GM21526 (cell line): Measurements from ENCODE around the gene GTF3C4.
"Not testable (repeated sequence)": the region's sequence is repeated elsewhere in the genome, so short reads cannot be mapped to it uniquely, and the experiment has no call there.

Experiments
- ATAC-seq: cut with Tn5 transposase; IDR thresholded peaks from one replicate; pipeline ENCODE4 v1.9.1; 2021; ENCODE audit warnings: moderate library complexity; ENCODE audit not compliant: unreplicated experiment, low FRiP score

Gene GTF3C4

DNA sequence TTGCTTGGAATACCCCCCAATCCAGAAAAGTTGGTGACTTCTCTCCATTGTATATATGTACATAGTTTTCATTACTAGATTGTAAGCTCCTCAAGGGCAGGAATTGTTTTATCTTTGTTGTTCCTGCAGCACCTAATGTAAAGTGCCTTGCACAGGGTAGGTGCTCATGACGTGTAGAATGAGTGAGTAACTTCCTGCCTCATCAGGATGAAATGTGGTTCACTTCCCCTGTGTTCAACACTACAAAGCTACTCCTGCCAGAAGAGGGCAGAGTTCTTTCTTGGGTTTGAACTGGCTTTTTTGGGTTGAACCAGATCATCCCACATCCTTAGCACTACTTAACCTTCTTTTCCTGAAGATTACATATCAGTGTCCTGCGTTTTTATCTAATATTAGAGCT, 23.9 kb downstream of the GTF3C4 start:
- ATAC-seq = no peak

GRCh38 chr9:132697230-132697629, 27.0 kb downstream of the GTF3C4 start:
- ATAC-seq = no peak

GRCh38 chr9:132698989-132699388, 28.7 kb downstream of the GTF3C4 start:
- ATAC-seq = no peak

- ATAC-seq = no peak
These were observed 29.7 kb downstream of the GTF3C4 start for GRCh38 chr9:132699956-132700355.

DNA sequence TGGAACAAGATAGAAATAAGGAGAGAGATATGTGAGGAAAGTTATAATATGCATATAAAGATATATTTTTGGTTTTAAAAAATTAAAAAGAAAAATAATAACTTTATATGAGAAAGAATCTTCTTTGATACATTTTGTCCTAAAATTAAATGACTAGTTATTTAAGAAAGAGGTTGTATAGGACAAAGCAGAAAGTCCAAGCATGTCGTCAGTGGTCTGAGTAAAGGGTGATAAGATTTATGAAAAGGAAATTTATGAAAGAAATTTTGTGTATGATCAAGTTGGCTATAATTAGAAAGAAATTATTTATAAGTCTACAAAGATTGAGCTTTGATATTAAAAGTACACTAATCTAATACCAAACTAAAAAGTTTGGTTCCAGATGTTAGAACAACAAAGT, 32.0 kb downstream of the GTF3C4 start:
- ATAC-seq = no peak

DNA sequence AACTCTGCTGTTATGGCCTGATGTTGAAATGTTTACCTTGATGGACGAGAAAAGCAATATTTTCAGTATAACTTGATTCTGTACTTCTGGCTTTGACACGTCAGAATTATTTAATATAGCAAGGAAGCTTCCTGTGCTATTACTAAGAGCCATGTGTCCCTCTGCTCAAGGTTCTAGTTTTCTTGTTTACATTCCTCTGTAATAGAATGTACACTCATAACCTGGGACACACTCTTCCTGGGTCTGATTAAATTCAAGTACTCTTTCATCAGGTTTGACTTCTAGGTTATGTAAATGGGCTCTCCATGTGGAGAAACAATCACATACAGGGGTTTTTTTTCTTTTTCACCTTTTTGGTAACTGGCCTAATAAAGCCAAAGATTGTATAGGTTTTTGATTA, 33.1 kb downstream of the GTF3C4 start:
- ATAC-seq = no peak

GRCh38 chr9:132708239-132708638, 38.0 kb downstream of the GTF3C4 start:
- ATAC-seq = no peak

- no peak for ATAC-seq
These were observed 38.6 kb downstream of the GTF3C4 start for GRCh38 chr9:132708769-132709430.

GRCh38 chr9:132710333-132710732, 40.1 kb downstream of the GTF3C4 start:
- no peak for ATAC-seq

GRCh38 chr9:132711152-132711551, 40.9 kb downstream of the GTF3C4 start:
- not testable (repeated sequence) for ATAC-seq

DNA sequence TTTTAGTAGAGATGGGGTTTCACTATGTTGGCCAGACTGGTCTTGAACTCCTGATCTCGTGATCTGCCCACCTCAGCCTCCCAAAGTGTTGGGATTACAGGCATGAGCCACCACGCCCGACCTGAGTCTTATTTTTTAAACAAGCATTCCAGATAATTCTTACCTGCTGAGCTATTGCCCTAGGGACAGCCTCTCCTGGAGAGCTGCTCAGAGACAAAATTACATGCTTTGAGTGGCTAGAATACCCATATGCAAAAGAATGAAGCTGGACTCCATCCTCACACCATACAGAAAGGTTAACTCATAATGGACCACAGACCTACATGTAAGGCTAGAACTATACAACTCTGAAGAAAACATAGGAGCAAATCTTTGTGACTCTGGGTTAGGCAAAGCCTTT, 41.6 kb downstream of the GTF3C4 start:
- no peak for ATAC-seq

- no peak for ATAC-seq
These were observed 42.5 kb downstream of the GTF3C4 start for GRCh38 chr9:132712753-132713152.

- no peak for ATAC-seq
These were observed 45.7 kb downstream of the GTF3C4 start for GRCh38 chr9:132716007-132716406.

DNA sequence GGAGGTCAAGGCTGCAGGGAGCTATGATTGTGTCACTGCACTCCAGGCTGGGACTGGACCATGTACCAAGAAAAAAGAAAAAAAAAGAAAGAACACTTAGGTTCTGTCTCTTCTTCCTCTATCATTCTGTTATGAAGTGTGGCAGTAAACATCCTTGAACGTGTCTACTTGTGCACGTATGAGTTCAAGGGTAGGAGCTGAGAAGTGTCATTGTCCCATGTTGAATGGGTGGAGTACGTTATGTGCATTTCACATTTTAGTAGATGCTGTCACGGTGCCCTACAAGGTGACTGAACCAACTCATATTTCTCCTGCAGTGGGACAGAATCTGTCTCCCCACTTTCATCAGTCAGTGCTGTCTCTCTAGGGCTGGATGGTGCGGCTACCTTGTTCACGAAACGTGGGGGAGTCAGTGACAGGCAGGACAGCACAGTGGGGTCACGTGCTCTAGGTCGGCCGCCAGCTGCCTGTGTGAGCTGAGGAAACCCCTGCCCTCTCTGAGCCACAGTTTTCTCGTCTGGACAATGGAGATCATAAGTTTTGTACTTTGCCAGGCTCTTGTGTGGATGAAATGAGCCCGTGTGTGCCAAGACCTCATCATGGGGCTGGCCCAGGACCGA, 47.2 kb downstream of the GTF3C4 start:
- no peak for ATAC-seq

GRCh38 chr9:132718381-132718928, 48.2 kb downstream of the GTF3C4 start:
- ATAC-seq = not testable (repeated sequence)

DNA sequence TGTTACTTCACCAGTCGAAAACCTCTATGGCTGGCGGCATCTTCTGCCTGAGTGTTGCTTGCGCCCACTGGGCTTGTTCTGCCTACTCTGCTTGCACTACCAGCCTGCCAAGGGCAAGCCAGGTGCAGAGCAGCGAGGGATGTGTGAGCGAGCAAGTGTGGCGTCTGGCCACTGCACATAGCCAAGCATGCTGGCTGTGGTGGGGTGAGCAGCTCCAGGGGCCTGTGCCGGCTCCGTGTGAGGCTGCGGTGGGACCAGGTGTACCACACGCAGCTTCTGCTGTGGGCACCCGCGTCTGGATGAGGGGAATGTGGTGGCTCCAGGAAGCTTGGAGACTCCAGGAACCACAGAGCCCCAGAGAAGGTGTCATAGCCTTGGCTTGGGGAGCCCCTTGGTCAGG, 51.4 kb downstream of the GTF3C4 start:
- ATAC-seq = no peak

DNA sequence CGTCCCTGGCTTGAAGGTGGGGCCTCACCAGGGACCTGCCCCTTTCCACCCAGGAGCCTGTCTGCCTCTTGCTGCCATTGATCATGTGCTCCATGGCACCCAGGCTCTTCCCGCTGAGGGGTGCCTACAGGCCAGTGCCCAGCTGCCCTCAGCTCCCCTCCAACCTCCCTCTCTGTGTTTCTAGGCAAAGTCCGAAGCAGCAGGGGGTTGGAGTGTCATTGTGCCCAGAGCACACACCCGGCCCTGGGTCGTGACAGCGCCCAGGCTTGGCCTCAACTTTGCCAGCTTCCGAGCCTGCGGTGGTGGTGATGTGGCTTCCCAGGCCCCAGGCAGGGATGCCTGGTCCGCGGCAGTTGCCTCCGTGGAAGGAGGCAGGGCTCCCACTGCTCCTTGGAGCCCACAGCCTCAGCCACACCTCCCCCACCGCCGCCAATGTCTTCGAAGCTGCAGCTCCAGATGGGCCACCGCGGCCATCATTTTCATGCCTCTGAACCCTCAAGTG, 52.4 kb downstream of the GTF3C4 start:
- no peak for ATAC-seq

- ATAC-seq = no peak
These were observed 53.5 kb downstream of the GTF3C4 start for GRCh38 chr9:132723809-132724208.

DNA sequence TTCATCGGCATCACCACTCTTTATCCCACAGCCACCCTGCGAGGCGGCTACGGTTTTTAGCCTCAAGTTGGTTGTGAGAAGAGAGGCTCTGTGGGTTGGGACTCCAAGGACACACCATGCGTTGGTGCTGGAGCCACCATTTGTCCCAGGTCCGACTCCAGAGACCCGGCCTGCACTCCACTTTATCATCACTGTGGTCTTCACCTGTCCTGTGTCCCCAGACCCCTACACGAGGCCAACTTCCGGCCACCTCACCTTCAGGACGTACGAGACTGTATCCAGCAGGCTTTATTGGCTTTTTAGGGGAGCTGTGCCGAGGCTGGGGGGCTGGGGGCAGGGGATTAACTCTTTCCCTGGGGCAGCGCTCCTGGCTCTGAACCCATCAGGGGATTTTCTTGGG, 55.0 kb downstream of the GTF3C4 start:
- no peak for ATAC-seq

- ATAC-seq = no peak
These were observed 56.4 kb downstream of the GTF3C4 start for GRCh38 chr9:132726576-132727130.

DNA sequence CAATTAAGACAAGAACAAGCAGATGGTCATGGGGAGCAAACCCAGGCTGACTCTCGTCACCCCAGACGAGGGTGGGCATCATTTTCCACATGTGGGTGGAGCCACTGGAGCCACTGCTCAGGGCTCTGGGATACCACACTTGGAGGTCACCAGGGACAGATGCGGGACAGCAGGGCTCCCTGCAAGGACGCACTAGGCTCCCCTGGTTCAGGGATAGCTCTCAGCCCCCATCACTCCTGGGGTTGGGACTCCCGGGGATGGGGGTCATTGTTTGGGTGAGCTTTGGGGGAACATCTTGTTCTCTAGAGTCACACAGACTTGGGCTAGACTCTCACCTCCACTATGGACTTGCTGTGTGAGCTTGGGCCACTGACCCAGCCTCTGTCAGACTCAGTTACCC, 57.8 kb downstream of the GTF3C4 start:
- no peak for ATAC-seq

GRCh38 chr9:132728497-132728896, 58.2 kb downstream of the GTF3C4 start:
- ATAC-seq = no peak
